ENCODE results near the gene WBP1L. TPM values are rescaled to one million over a fixed set of nuclear protein-coding genes. Genes with fewer than 3 reads are reported as not detected.
"Not testable (repeated sequence)": the region's sequence is repeated elsewhere in the genome, so short reads cannot be mapped to it uniquely, and the experiment has no call there.

WBP1L gene
- total RNA-seq (2014; rRNA removed; shearing (Covaris generic)) = 13.3 and 21.0 TPM in 2 replicates

GRCh38 chr10:102743588-102744373 is at the start of gene WBP1L:
Gene WBP1L (plus strand): TSS chr10:102743948. CDS start chr10:102744054, 106 bp downstream.
- H3K4me3 ChIP-seq = peak within 1 kb of the TSS; percentile 76
- no peaks in the 10 kb centered on the region; the same call in 1 of the 2 replicates for H3K27me3 ChIP-seq (replicated peaks)
- H3K4me1 ChIP-seq (replicated peaks) = peaks cover 25% of the 10 kb centered on the region
- DNase-seq (ENCODE audit: low read depth in 1 of 2, low spot score in 2 of 2) = peak; percentile 97 to 99
- peaks cover 9% of the 10 kb centered on the region for H3K36me3 ChIP-seq
- peaks cover 8% of the 10 kb centered on the region for H3K9me3 ChIP-seq (replicated peaks)
- H3K27ac ChIP-seq = peak within 1 kb of the TSS; percentile 65

GRCh38 chr10:102695401-102695800 is 48.3 kb upstream of the WBP1L start:
- Histone ChIP-seq H3K36me3 (peaks cover 42% of the 10 kb centered on the region), H3K4me1 (replicated peaks) (peaks cover 10% of the 10 kb centered on the region)
- H3K27ac ChIP-seq; H3K4me3 ChIP-seq; H3K9me3 ChIP-seq (replicated peaks); H3K27me3 ChIP-seq (replicated peaks); DNase-seq (ENCODE audit: low read depth in 1 of 2, low spot score in 2 of 2): not testable (repeated sequence)

- Histone ChIP-seq H3K9me3 (replicated peaks) (no peaks in the 10 kb centered on the region), H3K27ac (no peak overlapping the region), H3K36me3 (peaks cover 46% of the 10 kb centered on the region), H3K27me3 (replicated peaks) (no peaks in the 10 kb centered on the region), H3K4me3 (no peak overlapping the region), H3K4me1 (replicated peaks) (peaks cover 11% of the 10 kb centered on the region)
- no peak for DNase-seq (ENCODE audit: low read depth in 1 of 2, low spot score in 2 of 2)
Measured at GRCh38 chr10:102696736-102697135, 47.0 kb upstream of the WBP1L start.

- Histone ChIP-seq H3K27ac (no peak overlapping the region), H3K27me3 (replicated peaks) (no peaks in the 10 kb centered on the region), H3K9me3 (replicated peaks) (no peaks in the 10 kb centered on the region), H3K36me3 (peaks cover 46% of the 10 kb centered on the region), H3K4me3 (no peak overlapping the region), H3K4me1 (replicated peaks) (peaks cover 7% of the 10 kb centered on the region)
- DNase-seq (ENCODE audit: low read depth in 1 of 2, low spot score in 2 of 2) = no peak
Measured at GRCh38 chr10:102698894-102699293, 44.9 kb upstream of the WBP1L start.

- no peak overlapping the region for H3K4me3 ChIP-seq
- DNase-seq (ENCODE audit: low read depth in 1 of 2, low spot score in 2 of 2) = no peak
- H3K27ac ChIP-seq = no peak overlapping the region
- no peaks in the 10 kb centered on the region for H3K27me3 ChIP-seq (replicated peaks)
- no peaks in the 10 kb centered on the region for H3K9me3 ChIP-seq (replicated peaks)
- H3K4me1 ChIP-seq (replicated peaks) = peaks cover 28% of the 10 kb centered on the region
- peaks cover 36% of the 10 kb centered on the region for H3K36me3 ChIP-seq
Measured at GRCh38 chr10:102701272-102701671, 42.5 kb upstream of the WBP1L start.

GRCh38 chr10:102701796-102702195 is 42.0 kb upstream of the WBP1L start:
- Histone ChIP-seq H3K36me3 (peaks cover 31% of the 10 kb centered on the region), H3K9me3 (replicated peaks) (no peaks in the 10 kb centered on the region), H3K27me3 (replicated peaks) (no peaks in the 10 kb centered on the region), H3K4me1 (replicated peaks) (peaks cover 34% of the 10 kb centered on the region), H3K27ac (no peak overlapping the region), H3K4me3 (no peak overlapping the region)
- DNase-seq (ENCODE audit: low read depth in 1 of 2, low spot score in 2 of 2) = no peak

- no peak for DNase-seq (ENCODE audit: low read depth in 1 of 2, low spot score in 2 of 2)
- no peak overlapping the region for H3K4me3 ChIP-seq
- no peaks in the 10 kb centered on the region for H3K9me3 ChIP-seq (replicated peaks)
- peaks cover 43% of the 10 kb centered on the region for H3K4me1 ChIP-seq (replicated peaks)
- no peaks in the 10 kb centered on the region for H3K27me3 ChIP-seq (replicated peaks)
- H3K27ac ChIP-seq = no peak overlapping the region
- peaks cover 24% of the 10 kb centered on the region for H3K36me3 ChIP-seq
Measured at GRCh38 chr10:102702742-102703141, 41.0 kb upstream of the WBP1L start.

- H3K27ac ChIP-seq = peak overlapping the region; percentile 79
Measured at GRCh38 chr10:102704915-102705314, 38.8 kb upstream of the WBP1L start.

GRCh38 chr10:102705531-102705930 is 38.2 kb upstream of the WBP1L start:
- Histone ChIP-seq H3K36me3 (peaks cover 3% of the 10 kb centered on the region; the same call in 1 of the 2 replicates), H3K4me1 (replicated peaks) (peaks cover 60% of the 10 kb centered on the region), H3K9me3 (replicated peaks) (no peaks in the 10 kb centered on the region), H3K27me3 (replicated peaks) (no peaks in the 10 kb centered on the region), H3K27ac (peak overlapping the region; percentile 79), H3K4me3 (no peak overlapping the region)
- DNase-seq (ENCODE audit: low read depth in 1 of 2, low spot score in 2 of 2) = no peak

More at GRCh38 chr10:102704915-102705314, 38.8 kb upstream of the WBP1L start:
- Histone ChIP-seq H3K36me3 (peaks cover 4% of the 10 kb centered on the region; the same call in 1 of the 2 replicates), H3K9me3 (replicated peaks) (no peaks in the 10 kb centered on the region), H3K4me3 (no peak overlapping the region), H3K4me1 (replicated peaks) (peaks cover 55% of the 10 kb centered on the region), H3K27me3 (replicated peaks) (no peaks in the 10 kb centered on the region)
- DNase-seq (ENCODE audit: low read depth in 1 of 2, low spot score in 2 of 2) = peak; percentile 60 to 73

GRCh38 chr10:102710609-102711008 is 33.1 kb upstream of the WBP1L start:
- DNase-seq (ENCODE audit: low read depth in 1 of 2, low spot score in 2 of 2) = peak; percentile 74 to 89
- no peaks in the 10 kb centered on the region for H3K27me3 ChIP-seq (replicated peaks)
- H3K4me1 ChIP-seq (replicated peaks) = peaks cover 76% of the 10 kb centered on the region
- no peak overlapping the region for H3K4me3 ChIP-seq
- peak overlapping the region; percentile 81 for H3K27ac ChIP-seq
- H3K9me3 ChIP-seq (replicated peaks) = no peaks in the 10 kb centered on the region
- H3K36me3 ChIP-seq = peaks cover 4% of the 10 kb centered on the region; the same call in 1 of the 2 replicates

GRCh38 chr10:102712089-102712488 is 31.7 kb upstream of the WBP1L start:
- H3K4me3 ChIP-seq = no peak overlapping the region
- H3K9me3 ChIP-seq (replicated peaks) = no peaks in the 10 kb centered on the region
- DNase-seq (ENCODE audit: low read depth in 1 of 2, low spot score in 2 of 2) = no peak
- H3K27ac ChIP-seq = peak overlapping the region; percentile 81
- H3K27me3 ChIP-seq (replicated peaks) = no peaks in the 10 kb centered on the region
- peaks cover 61% of the 10 kb centered on the region for H3K4me1 ChIP-seq (replicated peaks)
- peaks cover 4% of the 10 kb centered on the region; the same call in 1 of the 2 replicates for H3K36me3 ChIP-seq

GRCh38 chr10:102712843-102713538 is 30.8 kb upstream of the WBP1L start:
- peak in 1 of 2 experiments; percentile 22 for DNase-seq (ENCODE audit: low read depth in 1 of 2, low spot score in 2 of 2)
- Histone ChIP-seq H3K27me3 (replicated peaks) (no peaks in the 10 kb centered on the region), H3K27ac (peak overlapping the region; percentile 87), H3K4me3 (peak overlapping the region; percentile 80), H3K36me3 (peaks cover 4% of the 10 kb centered on the region; the same call in 1 of the 2 replicates), H3K4me1 (replicated peaks) (peaks cover 52% of the 10 kb centered on the region), H3K9me3 (replicated peaks) (no peaks in the 10 kb centered on the region)

- H3K27me3 ChIP-seq (replicated peaks) = no peaks in the 10 kb centered on the region
- no peak for DNase-seq (ENCODE audit: low read depth in 1 of 2, low spot score in 2 of 2)
- H3K27ac ChIP-seq = peak overlapping the region; percentile 87
- peaks cover 4% of the 10 kb centered on the region; the same call in 1 of the 2 replicates for H3K36me3 ChIP-seq
- no peaks in the 10 kb centered on the region for H3K9me3 ChIP-seq (replicated peaks)
- peak overlapping the region; percentile 80 for H3K4me3 ChIP-seq
- peaks cover 47% of the 10 kb centered on the region for H3K4me1 ChIP-seq (replicated peaks)
Measured at GRCh38 chr10:102713539-102713813, 30.3 kb upstream of the WBP1L start.

Measured in SJSA1 (cell line).